Measurements from ENCODE around the gene PLA2G6. TPM values are rescaled to one million over a fixed set of nuclear protein-coding genes. Genes with fewer than 3 reads are reported as not detected.

PLA2G6 gene
- total and polyA plus RNA-seq, 8 donors, result 6.0 to 68.3 (median 25.8) TPM

DNA sequence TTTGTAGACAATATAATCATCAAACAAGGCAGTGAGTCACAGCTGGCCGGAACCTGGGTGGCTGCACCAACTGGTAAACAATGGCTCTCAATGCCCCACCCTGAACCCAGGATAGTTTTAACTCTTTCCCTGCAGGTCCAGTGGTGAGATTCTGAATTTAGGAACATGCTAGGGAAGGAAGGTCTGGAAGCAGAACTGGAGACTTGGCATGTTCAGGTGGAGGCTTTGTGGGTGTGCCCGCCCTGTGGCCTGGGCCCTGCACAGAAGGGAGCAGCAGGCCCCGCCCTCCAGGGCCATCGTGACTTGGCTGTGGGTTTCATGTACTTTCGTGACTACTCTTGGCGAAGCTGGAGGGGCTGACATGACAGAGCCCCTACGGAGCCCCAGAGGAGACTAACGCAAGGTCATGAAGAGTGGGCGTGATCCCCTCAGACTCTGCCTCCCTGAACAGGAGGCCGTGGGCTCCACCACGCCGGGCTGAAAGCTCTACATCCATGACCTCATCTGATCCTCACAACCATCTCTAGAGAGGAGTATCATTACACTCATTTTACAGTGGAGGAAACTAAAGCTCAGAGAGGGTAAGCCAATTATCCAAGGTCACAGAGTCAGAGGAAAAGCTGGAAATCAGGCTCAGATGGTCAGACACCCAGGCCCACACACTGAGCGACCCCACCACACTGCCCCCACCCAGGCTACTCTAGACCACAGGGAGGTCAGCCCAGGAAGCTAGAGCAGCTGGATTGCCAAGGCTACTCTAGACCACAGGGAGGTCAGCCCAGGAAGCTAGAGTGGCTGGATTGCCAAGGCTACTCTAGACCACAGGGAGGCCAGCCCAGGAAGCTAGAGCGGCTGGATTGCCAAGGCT lies 47.5 kb upstream of the PLA2G6 start:
- TF ChIP-seq, protein P1, sequence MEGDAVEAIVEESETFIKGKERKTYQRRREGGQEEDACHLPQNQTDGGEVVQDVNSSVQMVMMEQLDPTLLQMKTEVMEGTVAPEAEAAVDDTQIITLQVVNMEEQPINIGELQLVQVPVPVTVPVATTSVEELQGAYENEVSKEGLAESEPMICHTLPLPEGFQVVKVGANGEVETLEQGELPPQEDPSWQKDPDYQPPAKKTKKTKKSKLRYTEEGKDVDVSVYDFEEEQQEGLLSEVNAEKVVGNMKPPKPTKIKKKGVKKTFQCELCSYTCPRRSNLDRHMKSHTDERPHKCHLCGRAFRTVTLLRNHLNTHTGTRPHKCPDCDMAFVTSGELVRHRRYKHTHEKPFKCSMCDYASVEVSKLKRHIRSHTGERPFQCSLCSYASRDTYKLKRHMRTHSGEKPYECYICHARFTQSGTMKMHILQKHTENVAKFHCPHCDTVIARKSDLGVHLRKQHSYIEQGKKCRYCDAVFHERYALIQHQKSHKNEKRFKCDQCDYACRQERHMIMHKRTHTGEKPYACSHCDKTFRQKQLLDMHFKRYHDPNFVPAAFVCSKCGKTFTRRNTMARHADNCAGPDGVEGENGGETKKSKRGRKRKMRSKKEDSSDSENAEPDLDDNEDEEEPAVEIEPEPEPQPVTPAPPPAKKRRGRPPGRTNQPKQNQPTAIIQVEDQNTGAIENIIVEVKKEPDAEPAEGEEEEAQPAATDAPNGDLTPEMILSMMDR (IDR thresholded peaks at IDR 0.05), result no peak
- peak in 2 of 3 donors; percentile 60 to 90 for TF ChIP-seq POLR2AphosphoS5 (IDR thresholded peaks at IDR 0.05)
- H3K27me3 ChIP-seq, result no peaks in the 10 kb centered on the region
- H3K4me1 ChIP-seq, result peaks cover 20 to 71% (median 43%) of the 10 kb centered on the region in 4 donors
- DNase-seq, result peak; percentile 80 to 88
- WGBS, 5 donors, result 36 to 63% (median 46%) methylated on average over 11 to 13 of the region's 14 CpGs
- peaks cover 48 to 91% (median 76%) of the 10 kb centered on the region in 4 donors for H3K36me3 ChIP-seq
- H3K9me3 ChIP-seq, result no peaks in the 10 kb centered on the region
- no peak overlapping the region for H3K4me3 ChIP-seq
- intact Hi-C loops (cut with DNase I; ENCODE audit: low total_unique reads), result no loop called here
- peak overlapping the region; percentile 74 to 90 (median 85) for H3K27ac ChIP-seq

DNA sequence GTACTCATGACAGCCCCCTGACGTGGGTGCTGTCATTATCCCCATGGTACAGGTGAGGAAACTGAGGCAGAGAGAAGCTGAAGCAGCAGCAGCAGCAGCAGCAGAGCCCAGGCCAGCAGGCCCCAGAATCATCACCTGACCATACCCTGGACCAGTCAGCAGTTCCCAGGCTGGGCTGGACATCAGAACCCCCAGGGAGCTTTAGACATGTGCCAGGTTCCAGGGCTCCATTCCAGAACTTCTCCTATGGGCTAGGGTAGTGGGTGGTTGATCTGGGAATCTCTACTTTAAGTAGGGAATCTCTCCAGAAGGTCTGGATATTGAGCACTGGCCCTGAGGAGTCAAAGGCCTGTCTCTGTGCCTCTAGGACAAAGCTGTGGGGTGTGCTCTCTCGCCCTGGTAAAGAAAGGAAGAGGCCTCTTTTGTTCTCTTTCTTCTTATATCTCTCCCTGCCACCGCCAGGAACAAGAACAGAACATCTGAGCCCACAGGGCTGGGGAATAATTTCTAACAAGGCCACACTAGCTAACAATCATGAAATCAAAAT lies 46.8 kb upstream of the PLA2G6 start:
- Histone ChIP-seq H3K36me3 (peaks cover 45 to 91% (median 78%) of the 10 kb centered on the region in 4 donors), H3K9me3 (no peaks in the 10 kb centered on the region), H3K4me1 (peaks cover 20 to 71% (median 43%) of the 10 kb centered on the region in 4 donors), H3K27me3 (no peaks in the 10 kb centered on the region), H3K4me3 (no peak overlapping the region), H3K27ac (peak overlapping the region; percentile 74 to 90 (median 85))
- TF ChIP-seq POLR2A (IDR thresholded peaks at IDR 0.05) (no peak), POLR2AphosphoS5 (IDR thresholded peaks at IDR 0.05) (no peak), EP300 (IDR thresholded peaks at IDR 0.05) (no peak)
- TF ChIP-seq, protein P1 (IDR thresholded peaks at IDR 0.05), result no peak
- WGBS, 5 donors, result 24 to 48% (median 43%) methylated on average over 2 to 3 of the region's 3 CpGs
- DNase-seq, result no peak
- intact Hi-C loops (cut with DNase I; ENCODE audit: low total_unique reads), result no loop called here

DNA sequence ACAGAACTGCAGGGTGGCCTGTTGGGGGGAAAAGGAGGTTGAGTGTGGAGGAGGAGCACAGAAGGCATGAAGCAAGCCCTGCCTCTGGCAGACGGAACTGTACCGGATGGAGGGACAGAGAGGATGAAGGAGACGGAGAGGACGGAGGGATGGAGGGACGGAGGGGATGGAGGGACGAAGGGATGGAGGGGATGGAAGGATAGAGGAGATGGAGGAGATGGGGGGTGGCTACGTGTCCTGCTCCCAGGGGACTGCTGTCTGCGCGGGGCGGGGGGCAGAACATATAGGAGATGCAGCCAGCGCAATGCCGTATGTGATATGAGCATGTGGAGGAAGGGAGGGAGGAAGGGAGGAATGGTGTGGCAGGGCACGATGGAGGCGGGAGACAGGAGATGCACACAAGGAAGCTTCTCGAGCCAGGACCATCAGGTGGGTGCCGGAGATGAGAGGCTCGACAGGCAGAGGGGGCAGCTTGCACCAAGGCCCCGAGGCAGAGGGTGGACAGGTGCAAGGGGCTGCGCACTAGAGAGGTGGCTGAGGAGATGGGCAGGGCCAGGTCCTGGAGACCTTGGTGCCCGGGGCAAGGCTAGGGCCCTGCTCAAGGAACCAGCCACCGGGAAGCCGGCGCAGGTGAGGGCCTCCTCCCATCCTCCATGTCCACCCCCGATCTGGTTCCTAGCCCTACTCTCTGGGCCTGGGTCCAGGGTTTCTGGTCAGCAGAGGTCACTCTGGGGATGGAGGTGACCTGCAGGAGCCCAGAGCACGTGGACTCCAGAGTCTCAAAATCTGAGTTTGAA lies 45.4 kb upstream of the PLA2G6 start:
- H3K4me1 ChIP-seq, result peaks cover 26 to 72% (median 51%) of the 10 kb centered on the region in 4 donors

More for the DNA sequence above, 45.4 kb upstream of the PLA2G6 start:
- TF ChIP-seq EP300 (IDR thresholded peaks at IDR 0.05) (no peak), POLR2AphosphoS5 (IDR thresholded peaks at IDR 0.05) (no peak), POLR2A (IDR thresholded peaks at IDR 0.05) (no peak)
- TF ChIP-seq, protein P1 (IDR thresholded peaks at IDR 0.05), result no peak
- Histone ChIP-seq H3K27ac (peak overlapping the region in 3 of 5 donors; percentile 85 to 90 (median 87)), H3K27me3 (no peaks in the 10 kb centered on the region), H3K4me3 (no peak overlapping the region), H3K36me3 (peaks cover 37 to 90% (median 76%) of the 10 kb centered on the region in 4 donors), H3K9me3 (no peaks in the 10 kb centered on the region)
- intact Hi-C loops (cut with DNase I; ENCODE audit: low total_unique reads), result no loop called here
- 92 to 94% (median 93%) methylated on average over 21 to 25 of the region's 25 CpGs for WGBS, 5 donors
- DNase-seq, result no peak

Data from stomach (tissue), 9 donors.